Stimulated activated CD8-positive, alpha-beta memory T cell treated with anti-CD3 and anti-CD28 coated beads, Interleukin-15, amount 100 ng/mL, for 1 hour (primary cell): ENCODE measurements around the gene UVSSA.

Experiments
- DNase-seq: peaks from one replicate; pipeline ENCODE4 v3.0.0-alpha.2; 2020; ENCODE audit warnings: low read depth

UVSSA gene

DNA sequence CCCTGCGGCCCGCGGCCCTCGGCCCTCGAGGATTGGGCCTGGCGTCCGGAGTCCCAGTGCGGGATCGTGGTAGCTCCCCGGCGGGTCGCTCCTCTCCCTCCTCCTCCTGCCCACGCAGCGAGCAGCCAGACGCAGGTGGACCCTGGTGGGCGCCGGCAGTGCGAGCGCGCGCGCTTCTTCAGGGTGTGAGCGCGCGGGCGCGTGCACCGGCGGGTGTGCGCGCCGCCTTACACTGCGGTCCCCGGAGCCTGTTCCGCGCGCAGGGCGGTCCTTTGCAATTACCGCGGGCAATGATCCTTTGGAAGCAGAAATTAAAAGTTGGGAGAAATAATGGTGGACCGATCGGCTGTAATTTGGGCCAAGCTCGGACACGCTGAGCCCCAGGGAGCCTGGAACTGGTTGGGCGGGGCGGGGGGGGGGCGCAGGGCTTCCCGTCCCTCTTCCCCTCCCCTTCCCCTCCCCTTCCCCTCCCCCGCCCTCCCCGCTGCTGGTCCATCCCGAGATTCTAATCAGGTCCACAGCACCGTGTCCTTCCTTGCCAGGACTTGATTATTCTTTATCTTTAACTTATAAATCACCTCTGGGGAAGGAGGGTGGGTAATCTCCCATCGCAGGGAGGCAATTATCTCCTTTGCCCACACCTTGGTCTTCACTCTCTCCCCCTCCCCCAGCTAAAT is 60.8 kb downstream of the UVSSA start:
- no peak for DNase-seq

DNA sequence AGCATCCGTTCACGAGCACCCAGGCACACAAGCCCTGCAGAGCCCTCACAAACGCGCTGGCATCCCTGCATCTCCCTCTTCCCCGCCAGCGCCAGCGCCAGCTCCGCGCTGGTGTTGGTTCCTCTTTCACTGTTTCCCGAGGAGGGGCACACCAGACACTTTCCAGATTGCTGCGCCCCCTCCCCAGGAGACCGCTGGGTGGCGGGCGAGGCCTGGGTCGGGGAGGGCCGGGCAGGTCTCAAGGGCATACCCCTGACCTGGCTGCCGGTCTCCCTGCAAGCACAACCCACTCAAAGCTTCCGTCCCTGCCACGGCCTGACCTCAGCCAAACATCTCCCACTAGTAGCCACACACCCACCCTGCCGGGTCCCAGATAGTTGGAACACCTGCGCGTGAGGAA is 61.4 kb downstream of the UVSSA start:
- DNase-seq, result no peak

DNA sequence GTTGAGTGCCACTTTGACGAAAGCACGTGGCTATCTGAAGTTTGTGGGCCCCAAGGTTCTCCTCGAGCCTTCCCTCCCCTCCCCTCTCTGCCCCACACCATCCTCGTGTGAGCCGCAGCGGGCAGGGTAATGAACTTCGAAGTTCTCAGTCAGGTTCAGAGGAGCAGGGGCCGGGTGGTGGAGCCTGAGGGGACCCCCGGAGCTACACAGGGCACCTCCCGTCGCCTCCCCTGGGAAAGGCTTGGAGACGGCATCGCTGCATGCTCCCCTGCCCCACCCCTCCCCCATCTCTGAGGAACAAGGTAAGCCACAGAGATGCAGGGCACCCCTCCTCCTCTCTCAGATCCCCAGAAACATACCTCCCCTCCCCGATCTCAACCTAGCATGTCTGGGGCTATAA is 62.1 kb downstream of the UVSSA start:
- DNase-seq, result no peak

DNA sequence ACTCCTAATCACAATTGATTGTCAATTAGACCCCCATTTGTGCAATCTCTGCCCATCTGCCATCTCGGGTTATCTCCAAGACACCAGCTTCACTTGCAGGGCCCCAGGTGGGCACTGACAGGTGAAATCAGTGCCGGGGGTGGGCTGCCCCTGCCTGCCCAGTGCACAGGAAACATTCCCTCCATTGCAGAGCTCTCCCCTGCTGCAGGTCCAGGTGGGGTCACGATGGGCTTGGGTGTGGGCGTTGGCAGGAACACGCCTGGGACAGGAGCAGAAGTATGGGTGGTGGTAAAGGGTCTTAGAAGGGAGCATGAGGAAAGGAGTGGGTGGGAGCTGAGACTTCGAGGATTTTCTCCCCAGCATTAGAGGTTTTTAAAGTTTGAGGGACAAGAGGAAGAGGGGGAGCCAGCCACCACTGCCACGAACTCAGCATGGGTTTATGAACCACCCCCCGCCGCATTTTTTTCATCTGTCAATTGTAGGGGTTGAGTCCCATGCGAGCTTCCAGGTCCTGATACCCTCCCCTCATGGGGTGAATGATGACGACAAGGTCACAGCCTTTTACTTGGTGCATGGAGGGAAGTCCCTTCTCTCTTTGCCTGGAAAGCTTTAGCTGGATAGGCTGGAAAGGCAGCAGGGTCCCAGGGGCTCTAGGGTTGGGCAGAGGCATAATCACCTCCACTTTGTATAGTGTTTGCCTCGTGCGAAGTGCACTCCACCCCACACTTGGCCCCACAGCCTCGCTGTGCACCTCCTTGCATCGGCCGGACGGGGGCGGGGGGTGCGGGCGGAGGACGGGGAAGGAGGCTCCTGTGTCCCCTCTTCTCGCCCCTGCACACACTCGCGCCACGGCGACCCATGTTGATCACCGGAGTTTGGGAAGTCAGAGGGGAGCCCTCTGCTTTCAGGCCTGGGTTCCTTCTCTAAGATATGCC is 62.8 kb downstream of the UVSSA start:
- no peak for DNase-seq

DNA sequence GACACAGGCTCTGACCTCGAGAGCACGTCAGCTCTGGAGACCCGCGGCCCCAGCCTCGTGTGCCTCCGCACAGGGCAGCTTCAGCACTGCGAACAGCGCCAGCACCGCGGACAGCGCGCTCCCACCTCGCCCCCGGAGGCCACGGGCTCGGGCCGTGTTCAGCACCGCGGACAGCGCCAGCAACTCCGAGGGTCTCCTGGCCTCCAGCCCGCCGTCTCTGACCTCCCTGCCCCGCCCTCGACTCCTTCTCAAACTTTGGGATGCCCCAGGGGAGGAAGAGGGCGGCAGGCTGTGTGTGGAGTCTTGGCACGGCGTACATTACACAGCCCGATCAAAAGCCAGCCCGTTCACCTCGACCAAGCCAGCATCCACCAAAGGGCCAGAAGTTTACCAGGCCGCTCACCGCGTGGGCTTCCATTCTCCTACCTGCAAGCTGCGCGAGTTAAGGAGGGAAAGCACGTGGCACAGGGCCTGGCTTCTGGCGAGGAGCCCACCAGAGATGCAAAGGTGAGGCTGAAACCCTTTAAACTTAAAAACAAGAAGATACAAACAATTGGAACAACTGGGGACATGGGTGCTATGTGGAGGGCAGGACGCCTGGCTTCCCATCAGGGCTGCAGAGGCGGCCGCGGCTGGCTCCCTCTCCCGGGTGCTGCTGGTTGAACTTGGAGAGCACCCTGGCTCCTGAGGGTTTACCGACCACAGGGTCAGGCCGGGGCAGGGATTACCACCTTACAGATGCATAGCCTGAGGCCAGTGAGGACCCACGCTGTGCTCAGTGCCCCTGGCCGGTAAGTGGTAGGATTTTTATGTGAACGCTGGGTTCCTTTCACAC is 63.7 kb downstream of the UVSSA start:
- no peak for DNase-seq

DNA sequence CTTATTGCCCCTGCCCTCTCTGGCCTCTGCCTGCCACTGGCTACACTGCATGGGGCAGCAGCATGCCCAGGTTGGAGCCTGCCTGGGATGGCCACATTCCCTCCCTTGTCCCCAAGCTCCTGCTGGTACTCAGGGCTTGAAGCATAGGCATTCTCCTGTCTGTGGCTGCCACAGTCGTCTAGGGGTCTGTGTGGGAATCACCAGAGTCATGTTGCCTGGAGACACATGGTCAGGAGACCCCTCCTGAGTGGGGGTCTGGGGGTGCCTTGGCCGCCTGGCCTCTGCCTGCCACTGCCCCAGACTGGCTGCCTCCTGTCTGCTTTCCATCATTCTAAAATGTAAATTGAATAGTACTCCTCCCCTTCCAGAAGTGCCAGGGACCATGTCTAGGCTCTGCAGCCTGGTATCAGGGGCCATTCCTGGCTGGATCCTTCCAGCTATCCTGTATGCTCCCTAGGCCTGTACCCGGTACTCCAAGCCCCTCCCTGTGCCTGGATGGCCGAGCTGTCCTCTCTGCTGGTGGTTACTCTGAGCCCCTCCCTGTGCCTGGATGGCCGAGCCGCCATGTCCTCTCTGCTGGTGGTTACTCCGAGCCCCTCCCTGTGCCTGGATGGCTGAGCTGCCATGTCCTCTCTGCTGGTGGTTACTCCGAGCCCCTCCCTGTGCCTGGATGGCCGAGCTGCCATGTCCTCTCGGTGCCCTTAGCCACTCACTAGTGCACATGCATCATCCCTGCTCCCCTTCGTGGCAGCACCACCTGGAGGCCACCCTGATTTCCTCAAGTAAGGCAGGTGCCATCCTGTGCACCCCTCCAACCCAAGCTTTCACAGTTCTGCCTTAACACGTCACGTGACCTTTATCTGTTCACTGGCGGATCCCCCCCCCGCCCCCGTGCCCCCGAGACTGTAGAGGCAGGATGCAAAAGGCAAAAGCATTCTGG is 64.7 kb downstream of the UVSSA start:
- DNase-seq, result no peak

DNA sequence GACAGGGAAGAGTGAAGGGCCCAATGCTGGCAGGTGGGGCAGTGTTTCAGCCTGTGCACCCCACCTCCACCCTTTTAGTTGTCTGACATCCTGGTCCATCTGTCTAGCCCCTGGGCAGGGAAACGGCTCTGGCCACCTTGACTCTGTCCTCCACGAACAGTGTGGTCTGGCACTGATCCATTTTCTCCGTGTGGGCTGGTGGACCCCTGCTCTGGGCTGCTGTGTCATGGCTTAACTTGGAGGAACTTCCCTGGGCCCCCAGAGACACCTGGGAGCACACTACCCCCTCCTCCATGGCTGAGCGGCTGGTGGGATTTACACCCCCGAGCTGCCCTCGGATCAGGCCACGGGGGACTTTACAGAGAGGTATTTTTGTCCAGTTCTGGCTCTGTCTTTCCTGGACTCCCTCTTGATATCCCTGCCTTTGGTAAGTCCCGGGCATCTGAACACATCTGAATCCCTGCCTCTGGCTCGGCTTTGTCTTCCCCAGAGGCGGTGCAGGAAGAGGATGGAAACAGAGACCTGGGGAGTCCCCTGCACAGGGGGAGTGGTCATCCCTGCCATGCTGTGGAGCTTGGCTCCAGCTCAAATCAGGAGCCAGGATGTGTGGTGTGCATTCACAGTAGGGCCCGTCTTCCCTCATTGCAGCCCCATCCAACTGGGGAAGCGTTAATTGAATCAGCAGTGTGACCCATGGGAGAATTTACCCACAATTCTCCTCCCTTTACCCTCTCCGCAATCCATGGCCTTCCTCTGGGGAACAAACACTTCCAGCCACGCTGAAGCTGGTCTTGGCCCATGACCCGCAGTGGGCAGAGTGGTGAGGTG is 65.6 kb downstream of the UVSSA start:
- DNase-seq, result no peak

DNA sequence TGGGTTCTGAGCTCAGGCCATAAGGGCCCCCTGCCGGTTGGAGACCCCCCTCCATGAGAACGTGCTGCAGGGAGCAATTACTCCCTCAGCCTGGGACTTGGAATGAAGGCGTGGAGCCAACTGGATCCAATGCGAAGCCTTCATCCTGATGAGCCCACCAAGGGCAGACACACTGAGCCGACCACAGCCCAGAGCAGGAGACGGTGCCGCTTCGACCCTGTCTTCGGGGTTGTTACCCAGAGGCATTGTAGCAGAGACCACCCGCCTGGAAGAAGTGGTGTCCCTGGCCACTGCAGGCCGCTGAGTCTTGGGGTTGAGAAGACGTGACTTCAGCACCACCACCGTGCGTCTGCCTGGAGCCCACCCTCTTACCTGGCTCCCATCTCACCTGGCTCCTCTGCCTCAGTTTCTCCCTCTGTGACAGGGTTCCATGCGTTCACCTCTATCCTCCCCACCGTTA is 66.2 kb downstream of the UVSSA start:
- no peak for DNase-seq

DNA sequence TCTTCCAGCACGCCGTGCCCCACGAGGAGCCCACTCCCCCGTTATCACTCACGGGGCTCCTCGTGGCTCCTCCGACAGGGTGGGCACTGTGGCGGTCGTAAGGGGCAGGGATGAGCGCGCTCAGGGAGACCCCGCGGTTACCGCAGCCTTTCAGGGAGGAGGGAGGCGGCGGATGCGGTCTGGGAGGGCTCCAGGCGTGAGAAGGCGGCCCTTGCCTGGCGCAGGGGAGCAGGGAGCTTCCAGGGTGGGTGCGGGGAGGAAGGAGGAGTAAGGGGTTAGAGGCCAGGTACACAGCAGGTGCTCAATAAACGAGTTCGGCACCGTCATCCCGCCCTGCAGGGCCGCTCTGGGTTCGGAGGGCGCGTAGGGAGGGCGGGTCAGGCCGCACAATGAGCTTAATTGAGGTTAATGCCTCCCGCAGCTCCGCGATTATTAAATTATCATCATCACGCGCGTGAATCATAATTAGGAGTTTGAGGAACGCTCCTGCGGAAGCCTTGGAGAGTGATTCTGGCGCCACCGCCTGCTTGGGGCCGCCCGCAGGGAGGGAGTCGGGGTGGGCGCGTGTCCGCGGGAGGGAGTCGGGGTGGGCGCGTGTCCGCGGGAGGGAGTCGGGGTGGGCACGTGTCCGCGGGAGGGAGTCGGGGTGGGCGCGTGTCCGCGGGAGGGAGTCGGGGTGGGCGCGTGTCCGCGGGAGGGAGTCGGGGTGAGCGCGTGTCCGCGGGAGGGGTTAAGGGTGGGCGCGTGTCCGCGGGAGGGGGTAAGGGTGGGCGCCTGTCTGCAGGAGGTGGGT is 66.9 kb downstream of the UVSSA start:
- no peak for DNase-seq

DNA sequence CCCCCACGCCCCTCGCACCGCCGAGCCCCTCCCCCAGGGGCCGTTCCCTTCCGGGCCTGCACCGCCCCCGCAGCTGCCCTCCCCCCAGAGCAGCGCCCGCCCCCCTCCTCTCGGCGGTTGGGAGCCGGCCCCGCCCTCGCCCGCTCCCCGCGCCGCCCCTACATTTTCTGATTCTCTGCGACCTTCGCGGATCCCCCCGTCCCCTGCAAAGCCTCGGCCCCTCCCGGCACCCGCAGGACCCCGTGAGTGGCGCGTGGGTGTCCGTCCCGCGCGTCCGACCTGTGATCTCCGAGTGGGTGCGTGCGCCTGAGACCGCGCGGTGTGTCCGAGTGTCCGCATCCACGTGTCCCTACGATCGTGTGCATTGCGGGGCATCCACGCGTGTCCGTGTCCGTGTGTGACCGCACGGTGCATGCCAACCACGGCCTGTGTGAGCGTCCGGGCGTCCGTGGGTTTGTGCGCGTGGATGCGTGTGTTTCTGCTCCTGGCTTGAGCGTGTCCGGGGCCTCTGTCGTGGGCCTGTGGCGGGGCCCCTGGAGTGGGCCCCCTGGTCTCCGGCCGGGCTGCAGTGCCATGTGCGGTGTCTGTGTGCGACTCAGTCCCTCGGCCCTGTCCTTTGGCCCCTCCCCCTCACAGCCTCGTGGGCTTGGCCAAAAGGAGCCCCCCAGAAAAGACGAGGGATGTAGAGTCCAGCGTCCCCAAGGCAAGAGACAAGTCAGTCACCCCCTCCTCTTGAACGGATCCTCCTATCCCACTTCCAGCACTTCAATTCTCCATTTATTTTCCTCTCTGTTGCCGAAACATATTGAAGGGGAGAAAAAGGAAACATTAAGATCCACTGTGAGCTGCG is 68.0 kb downstream of the UVSSA start:
- DNase-seq, result no peak

DNA sequence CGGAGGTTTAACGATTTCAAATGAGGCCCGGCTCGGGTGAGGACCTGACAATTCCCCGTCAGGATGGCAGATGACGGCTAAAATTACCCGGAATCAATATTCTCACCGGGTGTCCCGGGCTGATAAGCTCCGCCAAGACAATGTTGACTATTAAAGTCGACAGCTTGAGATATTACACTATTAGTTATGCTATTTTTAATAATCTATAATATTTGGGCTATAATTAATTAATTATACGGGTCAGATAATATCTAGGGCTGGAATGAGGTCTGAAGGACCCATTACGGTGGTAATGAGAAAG is 68.6 kb downstream of the UVSSA start:
- DNase-seq, result no peak

DNA sequence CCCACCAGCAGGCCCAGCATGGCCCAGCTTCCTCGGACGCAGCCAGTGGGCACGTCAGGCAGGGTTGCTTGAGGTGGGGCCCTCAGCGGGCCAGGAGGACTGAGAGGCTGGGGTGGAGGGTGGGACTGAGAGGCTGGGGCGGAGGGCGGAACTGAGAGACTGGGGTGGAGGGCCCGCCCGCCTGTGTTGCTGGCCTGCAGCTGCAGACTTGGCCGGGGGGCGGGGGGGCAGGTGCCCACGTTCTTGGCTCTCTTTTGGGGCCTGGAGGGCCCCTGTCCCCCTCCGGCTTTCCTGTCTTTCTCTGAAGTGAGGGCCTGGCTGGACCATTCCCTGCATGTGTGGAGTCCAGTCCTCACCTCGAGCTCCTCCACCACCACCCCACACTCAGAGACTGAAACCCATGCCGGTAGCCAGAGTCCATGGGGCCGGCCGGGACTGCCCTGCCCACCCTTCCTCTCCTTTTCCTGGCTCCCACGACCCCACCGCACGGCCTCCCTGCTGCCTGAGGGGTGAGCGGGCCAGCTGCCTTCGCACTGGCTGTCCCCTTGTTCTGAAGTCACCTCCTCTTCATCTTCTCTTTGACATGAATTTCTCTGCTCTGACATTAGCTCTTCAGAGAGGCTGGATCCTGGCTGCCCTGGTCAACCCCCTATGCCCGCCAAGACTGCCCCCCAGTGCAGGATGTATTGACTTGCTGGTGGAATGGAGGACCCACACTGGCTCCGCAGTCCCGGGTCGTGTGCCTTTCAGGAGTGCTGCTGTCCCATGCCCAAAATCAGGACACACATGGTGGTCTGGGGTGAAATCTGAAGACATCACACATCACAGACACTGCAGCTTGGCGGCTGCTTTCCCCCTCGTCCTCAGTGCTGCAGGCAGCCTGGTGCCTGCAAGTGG is 69.3 kb downstream of the UVSSA start:
- no peak for DNase-seq

DNA sequence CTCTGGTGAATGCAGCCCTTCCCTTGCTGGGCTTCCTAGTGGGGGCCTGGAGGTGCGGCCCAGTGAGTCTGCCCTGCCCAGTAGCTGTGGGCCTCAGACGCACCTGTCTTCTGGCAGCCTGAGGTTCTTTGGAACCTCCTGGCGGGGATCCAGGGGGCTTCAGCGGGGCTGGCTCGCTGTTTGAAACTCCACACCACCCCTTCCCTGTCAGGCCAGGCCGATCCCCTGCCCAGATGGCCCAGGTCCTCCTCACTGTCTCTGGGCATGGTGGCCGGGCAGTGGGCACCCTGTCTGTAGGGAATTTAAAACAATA is 69.9 kb downstream of the UVSSA start:
- no peak for DNase-seq

DNA sequence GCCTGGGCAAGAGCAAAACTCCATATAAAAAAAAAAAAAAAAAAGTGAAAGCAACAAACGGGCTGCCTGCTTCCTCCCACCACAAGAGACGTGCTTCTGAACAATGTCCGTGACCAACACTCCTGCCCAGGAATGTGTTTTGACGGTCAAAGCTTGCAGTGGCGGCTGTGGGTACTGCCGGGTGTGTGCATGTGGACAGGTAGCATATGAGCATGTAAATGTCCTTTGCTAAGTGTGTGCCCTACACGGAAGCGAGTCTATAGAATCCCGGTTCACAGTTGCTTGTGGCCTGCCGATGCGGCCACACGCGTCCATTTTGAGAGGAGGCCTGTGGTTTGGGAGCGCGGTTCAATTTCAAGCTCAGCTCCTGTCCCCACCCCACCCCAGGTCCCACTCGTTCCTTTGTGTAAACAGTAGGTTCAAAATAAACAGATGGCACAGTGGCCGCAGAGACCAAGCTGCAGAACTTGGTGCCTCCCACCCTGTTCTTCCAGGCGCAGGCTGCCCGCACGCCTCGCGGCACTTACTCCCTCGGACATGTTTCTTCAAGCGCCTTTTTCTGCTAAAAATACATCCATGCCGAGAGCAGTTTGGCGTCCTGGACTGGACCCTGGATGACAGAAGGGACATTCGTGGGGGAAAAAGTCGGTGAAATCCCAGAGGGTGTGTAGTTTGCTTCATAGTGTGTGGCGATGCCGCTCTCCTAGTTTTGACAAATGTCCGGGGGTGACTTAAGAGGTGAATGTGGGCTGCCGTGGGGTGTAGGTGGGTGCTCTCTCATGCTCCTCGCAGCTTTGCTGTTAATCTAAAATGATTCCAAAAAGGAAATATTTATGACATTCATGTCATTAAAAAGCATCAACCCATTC is 70.7 kb downstream of the UVSSA start:
- DNase-seq, result no peak

DNA sequence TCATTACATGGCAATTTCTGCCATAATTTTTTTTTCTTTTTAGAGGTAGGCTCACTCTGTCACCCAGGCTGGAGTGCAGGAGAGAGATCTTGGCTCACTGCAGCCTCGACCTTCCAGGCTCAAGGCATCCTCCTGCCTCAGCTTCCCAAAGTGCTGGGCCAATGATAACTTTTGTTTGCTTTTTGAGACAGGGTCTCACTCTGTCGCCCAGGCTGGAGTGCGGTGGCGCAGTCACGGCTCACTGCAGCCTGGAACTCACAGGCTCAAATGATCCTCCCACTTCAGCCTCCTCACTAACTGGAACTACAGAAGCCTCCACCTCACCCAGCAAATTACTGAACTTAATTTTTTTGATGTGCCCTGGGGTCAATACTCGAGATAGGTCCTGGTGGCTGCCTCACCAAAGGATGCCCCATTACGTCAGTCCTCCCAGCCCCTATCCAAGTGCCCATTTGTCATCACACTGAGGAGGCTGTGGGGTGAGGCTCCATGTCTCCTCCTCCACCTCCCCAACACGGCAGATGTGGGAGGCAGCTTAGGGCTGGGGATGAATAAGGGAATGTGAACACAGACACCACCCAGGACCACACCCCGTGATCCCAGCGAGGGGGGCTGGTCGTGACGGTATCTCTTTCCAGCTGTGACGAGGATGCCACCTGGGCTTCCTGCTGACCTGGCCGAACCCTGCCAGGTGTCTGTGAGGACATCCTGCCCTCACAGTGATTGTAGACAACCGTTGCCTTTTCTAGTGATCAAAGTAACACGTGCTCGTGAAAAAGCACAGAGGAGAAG is 71.7 kb downstream of the UVSSA start:
- DNase-seq, result no peak

DNA sequence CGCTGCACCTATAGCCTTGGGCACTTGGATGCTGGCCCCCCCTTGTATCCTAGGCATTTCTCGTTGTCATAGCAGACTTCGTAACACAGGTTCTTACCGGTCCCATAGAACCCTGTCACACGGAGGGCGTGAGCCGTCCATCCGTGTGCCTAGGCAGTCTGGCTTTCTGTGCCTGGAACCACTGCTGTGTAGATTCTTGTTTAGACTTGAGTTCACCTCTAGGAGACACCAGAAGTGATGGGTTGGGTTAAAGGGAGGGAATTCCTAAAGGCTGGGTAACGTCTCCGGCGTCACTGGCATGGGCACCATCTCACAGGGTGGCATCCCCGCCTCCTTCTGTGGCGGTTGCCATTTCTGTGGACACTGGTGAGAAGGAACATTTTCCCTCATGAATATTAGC is 72.7 kb downstream of the UVSSA start:
- DNase-seq, result no peak
